Heart right ventricle (tissue), 16 donors: ENCODE data around the gene SRL. TPM values are rescaled to one million over a fixed set of nuclear protein-coding genes. Genes with fewer than 3 reads are reported as not detected.

Source experiments
- ATAC-seq, 8 donors: fragments of 200-7000 bp; cut with Tn5 transposase; one replicate each; pipeline ENCODE4 v1.9.1; 2020; ENCODE audit warnings: mild to moderate bottlenecking in 8 of 8, moderate library complexity in 8 of 8, moderate number of reproducible peaks in 1 of 8
- DNase-seq, 2 donors: peaks; one replicate each; pipeline ENCODE4 v3.0.0-alpha.2; 2020
- H3K27ac ChIP-seq, 10 donors: fragments of 200-600 bp; sonication (generic) in 2 of 10; one replicate each; pipeline versions ENCODE4 v1.5.0 to v1.8.0; 2020 to 2022; ENCODE audit warnings: mild to moderate bottlenecking in 3 of 10
- H3K27me3 ChIP-seq, 7 donors: fragments of 200-600 bp; one replicate each; pipeline ENCODE4 v1.8.0; 2021 to 2022; ENCODE audit warnings: mild to moderate bottlenecking in 2 of 7
- H3K36me3 ChIP-seq, 9 donors: fragments of 200-600 bp; sonication (generic) in 1 of 9; one replicate each; pipeline versions ENCODE4 v1.5.0 to v1.8.0; 2020 to 2022; ENCODE audit warnings: mild to moderate bottlenecking in 2 of 9
- H3K4me1 ChIP-seq, 9 donors: fragments of 200-600 bp; sonication (generic) in 1 of 9; one replicate each; pipeline versions ENCODE4 v1.5.0 to v1.8.0; 2020 to 2022; ENCODE audit warnings: mild to moderate bottlenecking in 4 of 9
- H3K4me3 ChIP-seq, 10 donors: fragments of 200-600 bp; sonication (generic) in 2 of 10; one replicate each; pipeline versions ENCODE4 v1.5.0 to v1.8.0; 2020 to 2022; ENCODE audit warnings: mild to moderate bottlenecking in 7 of 10, moderate library complexity in 2 of 10
- H3K9me3 ChIP-seq, 11 donors: fragments of 200-600 bp in 10 of 11; sonication (generic) in 2 of 11; one replicate each; pipeline versions ENCODE4 v1.5.0 to v1.8.0; 2013 to 2022; ENCODE audit warnings: mild to moderate bottlenecking in 2 of 11, control low read depth in 1 of 11, moderate library complexity in 1 of 11
- WGBS, 2 donors: extraction: QIAGEN DNeasy Blood & Tissue Kit; methylation state at CpG; one replicate each; pipeline ENCODE4 v1.1.7; 2013; ENCODE audit warnings: inconsistent platforms in 1 of 2; 5-methylcytosine and 5-hydroxymethylcytosine counted together
- intact Hi-C, 10 donors: fragments of 100-400 bp; cut with DNase I; formaldehyde crosslinking; loops; one replicate each; pipeline versions ENCODE4 v1.11.1 to v1.14.2; 2022
- polyA plus RNA-seq, 2 donors: library from polyadenylated mRNA; stranded (reverse); fragments of 200-250 nt; gene quantifications; one replicate each; pipeline ENCODE4 v1.2.3, GENCODE V29; 2013
- total RNA-seq, 10 donors: library from RNA; stranded (reverse); fragmentation: NEBNext Ultra II Directional in 3 of 10; extraction: Animal tissue kit (Norgen Biotek cat#: 25700) in 3 of 10; gene quantifications; one replicate each; pipeline versions ENCODE4 v1.2.1 to v1.2.4, GENCODE V29; 2021 to 2023
- TF ChIP-seq, protein P1 (sequence below), 9 donors: fragments of 200-600 bp; sonication (generic) in 2 of 9; IDR thresholded peaks; one replicate each; pipeline versions ENCODE4 v1.5.0 to v1.8.0; 2021 to 2022; ENCODE audit warnings: antibody characterized with exemption in 9 of 9, mild to moderate bottlenecking in 5 of 9, moderate library complexity in 1 of 9
- donor health status: Arrhythmogenic right ventricular cardiomyopathy.
- donor health status: ischemic (EF 13 %, LVEDD 7.1; RV severe dilation, severe dysfunction).
- donor health status: healthy with polysubstance abuse.
- donor health status: DM: no; HTN: yes; CAD: no.
- donor health status: DM: no; HTN: no; CAD: no.
- donor health status: ischemic (EF 25% LVEDD 6.9; RV normal size, moderate dysfunction).
- donor health status: ischemic (EF 25% LVEDD 5.7; RV mildly dilated, moderate dysfunction).
- donor health status: healthy.
- donor health status: DM: yes; HTN: yes; CAD: no.
- donor health status: Ischemic cardiomyopathy.
- donor health status: ischemic (EF 35%, LVEDD 5.7; RV mildly dilated, moderate dysfunction).
- donor health status: nonischemic (EF 11% LVEDD 7.7; RV severe dilation, severe dysfunction).
- donor health status: DM: yes; HTN: yes; CAD: no.
- donor health status: PGD.
- donor health status: ischemic (EF 29% LVEDD 5.4; RV normal size, mild dysfunction).
- donor health status: nonischemic (EF 23%, LVEDD 6.1; RV moderate dilation, normal function).

The SRL gene
- total and polyA plus RNA-seq, 12 donors, result 161 to 587 (median 478) TPM

DNA sequence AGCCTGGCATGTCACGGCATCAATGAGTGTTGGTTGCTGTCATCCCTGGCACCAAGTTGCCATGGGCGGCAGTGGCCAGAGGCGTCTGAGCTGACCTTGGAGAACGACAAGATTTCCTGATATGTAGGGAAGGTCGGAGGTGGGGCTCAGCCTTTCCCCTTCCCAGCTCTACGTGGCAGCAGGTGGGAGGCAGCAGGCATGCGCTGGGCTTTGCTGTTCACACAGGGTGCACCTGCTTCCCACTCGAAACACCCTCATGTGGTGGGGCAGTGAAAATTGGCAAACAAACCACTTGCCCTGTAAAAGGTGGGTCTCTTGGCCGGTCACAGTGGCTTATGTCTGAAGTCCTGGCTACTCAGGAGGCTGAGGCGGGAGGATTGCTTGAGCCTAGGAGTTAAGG, 43.3 kb upstream of the SRL start:
- WGBS, 2 donors, result 60 to 67% methylated on average over 10 of the region's 10 CpGs
- H3K9me3 ChIP-seq, result peaks cover 0 to 6% (median 0%) of the 10 kb centered on the region in 11 donors
- H3K27ac ChIP-seq, result no peak overlapping the region
- intact Hi-C loops, result loop anchor here in 8 of 10 donors (5.0 to 10.0 kb wide), 4 partner anchors 42 to 120 kb away; no protein-coding TSS in a partner anchor
- peaks cover 2 to 14% (median 10%) of the 10 kb centered on the region in 9 donors for H3K4me1 ChIP-seq
- no peak overlapping the region for H3K4me3 ChIP-seq
- TF ChIP-seq, protein P1, sequence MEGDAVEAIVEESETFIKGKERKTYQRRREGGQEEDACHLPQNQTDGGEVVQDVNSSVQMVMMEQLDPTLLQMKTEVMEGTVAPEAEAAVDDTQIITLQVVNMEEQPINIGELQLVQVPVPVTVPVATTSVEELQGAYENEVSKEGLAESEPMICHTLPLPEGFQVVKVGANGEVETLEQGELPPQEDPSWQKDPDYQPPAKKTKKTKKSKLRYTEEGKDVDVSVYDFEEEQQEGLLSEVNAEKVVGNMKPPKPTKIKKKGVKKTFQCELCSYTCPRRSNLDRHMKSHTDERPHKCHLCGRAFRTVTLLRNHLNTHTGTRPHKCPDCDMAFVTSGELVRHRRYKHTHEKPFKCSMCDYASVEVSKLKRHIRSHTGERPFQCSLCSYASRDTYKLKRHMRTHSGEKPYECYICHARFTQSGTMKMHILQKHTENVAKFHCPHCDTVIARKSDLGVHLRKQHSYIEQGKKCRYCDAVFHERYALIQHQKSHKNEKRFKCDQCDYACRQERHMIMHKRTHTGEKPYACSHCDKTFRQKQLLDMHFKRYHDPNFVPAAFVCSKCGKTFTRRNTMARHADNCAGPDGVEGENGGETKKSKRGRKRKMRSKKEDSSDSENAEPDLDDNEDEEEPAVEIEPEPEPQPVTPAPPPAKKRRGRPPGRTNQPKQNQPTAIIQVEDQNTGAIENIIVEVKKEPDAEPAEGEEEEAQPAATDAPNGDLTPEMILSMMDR (IDR thresholded peaks at IDR 0.05), result no peak
- DNase-seq (no peak), ATAC-seq (no peak)
- peaks cover 0 to 3% (median 0%) of the 10 kb centered on the region in 7 donors for H3K27me3 ChIP-seq
- H3K36me3 ChIP-seq, result no peaks in the 10 kb centered on the region

DNA sequence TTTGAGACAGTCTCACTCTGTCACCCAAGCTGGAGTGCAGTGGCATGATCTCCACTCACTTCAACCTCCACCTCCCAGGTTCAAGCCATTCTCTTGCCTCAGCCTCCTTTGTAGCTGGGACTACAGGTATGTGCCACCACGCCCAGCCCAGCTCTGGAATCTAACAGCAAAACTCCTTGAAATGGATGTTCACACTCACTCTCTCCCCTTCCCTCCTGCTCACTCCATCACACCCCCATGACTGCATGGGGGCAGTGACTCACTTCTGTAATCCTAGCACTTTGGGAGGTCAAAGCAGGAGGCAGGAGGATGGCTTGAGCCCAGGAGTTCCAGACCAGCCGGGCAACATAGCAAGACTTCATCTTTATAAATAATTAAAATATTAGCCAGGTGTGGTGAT, 42.1 kb upstream of the SRL start:
- intact Hi-C loops, result loop anchor here in 5 of 10 donors (10.0 kb wide), 1 partner anchor 121 kb away; no protein-coding TSS in a partner anchor
- Histone ChIP-seq H3K4me3 (no peak overlapping the region), H3K27ac (no peak overlapping the region), H3K27me3 (peaks cover 0 to 3% (median 0%) of the 10 kb centered on the region in 7 donors), H3K9me3 (peaks cover 0 to 6% (median 0%) of the 10 kb centered on the region in 11 donors), H3K36me3 (no peaks in the 10 kb centered on the region), H3K4me1 (peaks cover 2 to 11% (median 9%) of the 10 kb centered on the region in 9 donors)
- WGBS, 2 donors, result 84 to 89% methylated on average over 2 of the region's 2 CpGs
- ATAC-seq (no peak), DNase-seq (no peak)
- TF ChIP-seq, protein P1 (IDR thresholded peaks at IDR 0.05), result no peak

DNA sequence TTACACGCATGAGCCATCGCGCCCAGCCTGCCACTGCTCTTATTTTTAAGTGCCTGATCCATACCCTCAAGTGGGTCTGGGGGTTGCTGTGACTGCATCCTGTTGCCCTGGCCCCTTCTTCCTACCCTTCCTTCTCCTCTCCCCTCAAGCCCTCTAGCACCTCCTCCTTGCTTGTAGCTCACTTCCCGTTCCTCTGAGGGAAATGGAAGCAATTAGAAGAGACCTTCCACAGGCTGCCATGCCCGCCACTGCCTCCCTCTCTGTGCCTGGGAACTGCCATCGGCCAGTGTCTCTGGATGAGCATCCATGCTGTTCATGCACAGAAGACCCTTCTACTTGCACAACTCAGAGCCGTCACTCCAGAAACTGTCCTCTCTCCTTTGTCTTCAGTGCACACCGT, 41.6 kb upstream of the SRL start:
- peaks cover 0 to 6% (median 0%) of the 10 kb centered on the region in 11 donors for H3K9me3 ChIP-seq
- TF ChIP-seq, protein P1 (IDR thresholded peaks at IDR 0.05), result no peak
- peaks cover 0 to 6% (median 4%) of the 10 kb centered on the region in 9 donors for H3K4me1 ChIP-seq
- no peak overlapping the region for H3K4me3 ChIP-seq
- intact Hi-C loops, result loop anchor here in 5 of 10 donors (10.0 kb wide), 1 partner anchor 121 kb away; no protein-coding TSS in a partner anchor
- DNase-seq (no peak), ATAC-seq (no peak)
- H3K27me3 ChIP-seq, result peaks cover 0 to 3% (median 0%) of the 10 kb centered on the region in 7 donors
- no peak overlapping the region for H3K27ac ChIP-seq
- 76 to 83% methylated on average over 8 of the region's 8 CpGs for WGBS, 2 donors
- no peaks in the 10 kb centered on the region for H3K36me3 ChIP-seq

DNA sequence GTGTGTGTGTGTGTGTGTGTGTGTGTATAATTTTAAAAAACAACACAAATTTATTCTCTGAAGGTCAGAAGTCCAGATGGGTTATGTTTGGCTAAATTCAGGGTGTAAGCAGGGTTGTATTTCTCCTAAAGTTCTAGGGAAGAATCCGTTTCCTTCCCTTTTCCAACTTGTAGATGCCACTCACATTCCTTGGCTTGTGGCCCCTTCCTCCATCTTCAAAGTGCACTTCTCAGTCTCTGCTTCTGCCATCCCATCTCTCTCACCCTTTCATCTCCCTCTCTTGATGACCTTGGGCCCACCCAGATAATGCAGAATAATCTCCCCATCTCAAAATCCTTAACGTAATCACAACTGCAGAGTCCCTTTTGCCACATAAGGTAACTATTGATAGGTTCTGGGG, 38.7 kb upstream of the SRL start:
- no peak overlapping the region for H3K27ac ChIP-seq
- TF ChIP-seq, protein P1 (IDR thresholded peaks at IDR 0.05), result no peak
- no peaks in the 10 kb centered on the region for H3K36me3 ChIP-seq
- WGBS, 2 donors, result 97 to 100% methylated on average over 2 of the region's 2 CpGs
- no peaks in the 10 kb centered on the region for H3K4me1 ChIP-seq
- no peak overlapping the region for H3K4me3 ChIP-seq
- intact Hi-C loops, result loop anchor here in 5 of 10 donors (10.0 kb wide), 1 partner anchor 124 kb away; no protein-coding TSS in a partner anchor
- no peak for ATAC-seq
- H3K9me3 ChIP-seq, result peaks cover 0 to 6% (median 0%) of the 10 kb centered on the region in 11 donors
- peaks cover 0 to 3% (median 0%) of the 10 kb centered on the region in 7 donors for H3K27me3 ChIP-seq
- no peak for DNase-seq
